ENCODE measurements around the gene DCHS1. TPM values are rescaled to one million over a fixed set of nuclear protein-coding genes. Genes with fewer than 3 reads are reported as not detected.

DCHS1 gene
- total and polyA plus RNA-seq, 2 of the 13 experiments (the other 11 are each of a cell fraction or from before 2014, with no cell fraction given), result under 0.01 to 0.03 TPM

- FAIRE-seq, result no peak
- H3K27ac ChIP-seq (ENCODE audit: extremely low read length, insufficient read depth, low read length), result no peak overlapping the region
- no peaks in the 10 kb centered on the region for H3K4me1 ChIP-seq (ENCODE audit: insufficient read depth, low read length)
- no peak overlapping the region for H2AFZ ChIP-seq (ENCODE audit: low read length)
- no peak overlapping the region for H3K9ac ChIP-seq (ENCODE audit: insufficient read depth, low read depth, low read length)
- no peak for TF ChIP-seq ZNF563 (CRISPR knock-in tag; IDR thresholded peaks at IDR 0.05)
- TF ChIP-seq, protein P1, sequence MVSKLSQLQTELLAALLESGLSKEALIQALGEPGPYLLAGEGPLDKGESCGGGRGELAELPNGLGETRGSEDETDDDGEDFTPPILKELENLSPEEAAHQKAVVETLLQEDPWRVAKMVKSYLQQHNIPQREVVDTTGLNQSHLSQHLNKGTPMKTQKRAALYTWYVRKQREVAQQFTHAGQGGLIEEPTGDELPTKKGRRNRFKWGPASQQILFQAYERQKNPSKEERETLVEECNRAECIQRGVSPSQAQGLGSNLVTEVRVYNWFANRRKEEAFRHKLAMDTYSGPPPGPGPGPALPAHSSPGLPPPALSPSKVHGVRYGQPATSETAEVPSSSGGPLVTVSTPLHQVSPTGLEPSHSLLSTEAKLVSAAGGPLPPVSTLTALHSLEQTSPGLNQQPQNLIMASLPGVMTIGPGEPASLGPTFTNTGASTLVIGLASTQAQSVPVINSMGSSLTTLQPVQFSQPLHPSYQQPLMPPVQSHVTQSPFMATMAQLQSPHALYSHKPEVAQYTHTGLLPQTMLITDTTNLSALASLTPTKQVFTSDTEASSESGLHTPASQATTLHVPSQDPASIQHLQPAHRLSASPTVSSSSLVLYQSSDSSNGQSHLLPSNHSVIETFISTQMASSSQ (IDR thresholded peaks at IDR 0.05; ENCODE audit: low read depth), result no peak
- TF ChIP-seq, protein P1 (CRISPR knock-in tag; IDR thresholded peaks at IDR 0.05; ENCODE audit: borderline replicate concordance), result no peak
- TF ChIP-seq ZNF276 (CRISPR knock-in tag; IDR thresholded peaks at IDR 0.05; ENCODE audit: low read depth), result no peak
- ChIA-PET CTCF (ENCODE audit: low intra/inter-chr PET ratio, low total read pairs) (no interaction called here), POLR2A (no interaction called here)
- no peaks in the 10 kb centered on the region; the same call in 1 of the 2 replicates for H4K20me1 ChIP-seq (ENCODE audit: insufficient read depth, low read length)
- intact Hi-C loops (cut with micrococcal nuclease; ENCODE audit: unreplicated experiment), result no loop called here
- H3K36me3 ChIP-seq (replicated peaks in 1 of 2; ENCODE audit: control insufficient read depth in 1 of 2, insufficient read depth in 2 of 2, low read length in 2 of 2), result no peaks in the 10 kb centered on the region
- no TSS peak for BruUV-seq (replicated peaks)
- peaks cover 5 to 97% of the 10 kb centered on the region in 2 experiments; a peak in 4 of 5 replicates for H3K27me3 ChIP-seq (ENCODE audit: control insufficient read depth in 1 of 2, insufficient read depth in 2 of 2, low read length in 2 of 2)
- in situ Hi-C loops (cut with HindIII; ENCODE audit: extremely low pct_ligation_motif_present, low pct_unique_long_range_greater_than_20kb), result no loop called here
- no peak overlapping the region for H3K4me3 ChIP-seq (replicated peaks in 1 of 3; ENCODE audit: insufficient read depth in 1 of 3, low read depth in 2 of 3, low read length in 3 of 3)
- H3K9me3 ChIP-seq (ENCODE audit: low read length), result no peaks in the 10 kb centered on the region
- no peak overlapping the region for H3K4me2 ChIP-seq (ENCODE audit: low read depth, low read length)
- ATAC-seq, result no peak; the same call in 2 of the 3 replicates
- no peak for DNase-seq (ENCODE audit: low spot score)
- 12% methylated on average over 11 of the region's 12 CpGs for WGBS (ENCODE audit: low lambda C conversion rate)
- no peaks in the 10 kb centered on the region for H3K79me2 ChIP-seq (ENCODE audit: insufficient read depth, low read length)
These were observed 9.5 kb downstream of the DCHS1 start for GRCh38 chr11:6646071-6646470.
